CD4-positive, alpha-beta T cell (primary cell): ENCODE data around the gene BHLHE41. TPM values are rescaled to one million over a fixed set of nuclear protein-coding genes. Genes with fewer than 3 reads are reported as not detected.

Source experiments
- ATAC-seq: fragments of 200-7000 bp; cut with Tn5 transposase; one replicate; pipeline ENCODE4 v1.10.0; 2022; ENCODE audit warnings: mild to moderate bottlenecking; ENCODE audit not compliant: poor library complexity
- CTCF ChIA-PET: fragments of 350-600 bp; sonication (Branson Sonifier 250); formaldehyde crosslinking; loops from one replicate; lab custom pipeline; 2021; ENCODE audit warnings: antibody characterized with exemption, inconsistent platforms; lab: Charles Lee
- POLR2A ChIA-PET: fragments of 350-600 bp; sonication (Branson Sonifier 250); formaldehyde crosslinking; loops from one replicate; lab custom pipeline; 2021; ENCODE audit warnings: antibody characterized with exemption, inconsistent platforms; lab: Charles Lee
- DNase-seq, 14 experiments: peaks; one replicate each; pipeline ENCODE4 v3.0.0-alpha.2; 2013 to 2020; ENCODE audit warnings: mixed read lengths in 2 of 14
- H3K27ac ChIP-seq, 2 donors: one replicate each; pipeline versions ENCODE4 v1.5.1 to v1.7.0; 2013; ENCODE audit warnings: low read length in 2 of 2, low read depth in 1 of 2, mild to moderate bottlenecking in 1 of 2
- H3K27me3 ChIP-seq, 2 experiments: 1 replicate in 1 of 2; 2 replicates in 1 of 2; pipeline versions ENCODE4 v1.6.1 to v1.7.0; 2013; ENCODE audit warnings: low read length in 2 of 2, control low read depth in 1 of 2, mild to moderate bottlenecking in 1 of 2, moderate library complexity in 1 of 2; ENCODE audit not compliant: insufficient read depth in 2 of 2, control insufficient read depth in 1 of 2
- H3K36me3 ChIP-seq: one replicate; pipeline ENCODE4 v1.6.1; 2013; ENCODE audit warnings: low read length, control low read depth; ENCODE audit not compliant: insufficient read depth
- H3K4me1 ChIP-seq: one replicate; pipeline ENCODE4 v1.6.1; 2013; ENCODE audit warnings: low read length, control low read depth; ENCODE audit not compliant: insufficient read depth
- H3K4me3 ChIP-seq: one replicate; pipeline ENCODE4 v1.5.1; 2013; ENCODE audit warnings: mild to moderate bottlenecking, low read length, moderate library complexity
- H3K9me3 ChIP-seq, 2 experiments: 1 replicate in 1 of 2; 2 replicates in 1 of 2; pipeline versions ENCODE4 v1.6.1 to v1.7.0; 2013; ENCODE audit warnings: low read length in 2 of 2, mild to moderate bottlenecking in 2 of 2, control low read depth in 1 of 2, moderate library complexity in 1 of 2; ENCODE audit not compliant: control insufficient read depth in 1 of 2, insufficient read depth in 1 of 2
- H3K27ac Mint-ChIP-seq: one replicate; pipeline ENCODE4 v1.8.0; 2020; ENCODE audit warnings: mixed read lengths
- H3K27me3 Mint-ChIP-seq: one replicate; pipeline ENCODE4 v1.8.0; 2021; ENCODE audit warnings: mixed read lengths
- H3K36me3 Mint-ChIP-seq: one replicate; pipeline ENCODE4 v1.8.0; 2021; ENCODE audit warnings: low read depth, mixed read lengths
- H3K4me1 Mint-ChIP-seq: one replicate; pipeline ENCODE4 v1.8.0; 2021; ENCODE audit warnings: low read depth, mixed read lengths
- H3K4me3 Mint-ChIP-seq: one replicate; pipeline ENCODE4 v1.8.0; 2020; ENCODE audit warnings: mild to moderate bottlenecking, mixed read lengths
- H3K9me3 Mint-ChIP-seq: one replicate; pipeline ENCODE4 v1.8.0; 2020; ENCODE audit warnings: mixed read lengths
- CTCF ChIP-seq: fragments of 200-600 bp; IDR thresholded peaks from one replicate; pipeline ENCODE4 v1.8.0; 2022; ENCODE audit warnings: antibody characterized with exemption, mild to moderate bottlenecking
- intact Hi-C, 2 experiments: fragments of 100-400 bp; cut with DNase I in 1 of 2; cut with micrococcal nuclease in 1 of 2; formaldehyde crosslinking; loops; one replicate each; pipeline versions ENCODE4 v1.15.1 to v1.9.0; 2023 to 2025; cut with DNase I, micrococcal nuclease
- total RNA-seq, 174 experiments: library from RNA in 2 of 174; stranded (reverse) in 2 of 174; gene quantifications; one replicate each; pipeline ENCODE4 v1.2.3 and lab custom pipeline; 2021 to 2026

Gene BHLHE41
- total RNA-seq, 2 experiments from 2014 or later: not detected

GRCh38 chr12:26172013-26172412 lies 47.2 kb upstream of the BHLHE41 start:
- no peak overlapping the region for H3K4me3 Mint-ChIP-seq
- H3K27me3 Mint-ChIP-seq: peaks cover 35% of the 10 kb centered on the region
- no peak for DNase-seq
- Histone ChIP-seq H3K27ac (no peak overlapping the region), H3K4me3 (no peak overlapping the region), H3K4me1 (no peaks in the 10 kb centered on the region), H3K27me3 (no peaks in the 10 kb centered on the region), H3K9me3 (no peaks in the 10 kb centered on the region), H3K36me3 (no peaks in the 10 kb centered on the region)
- intact Hi-C loops: no loop called here
- TF ChIP-seq CTCF: no peak
- H3K9me3 Mint-ChIP-seq: no peaks in the 10 kb centered on the region
- POLR2A ChIA-PET: no interaction called here
- no peaks in the 10 kb centered on the region for H3K4me1 Mint-ChIP-seq
- H3K27ac Mint-ChIP-seq: no peak overlapping the region
- no peak for ATAC-seq
- no peaks in the 10 kb centered on the region for H3K36me3 Mint-ChIP-seq
- CTCF ChIA-PET: no interaction called here

GRCh38 chr12:26164118-26164517 lies 39.3 kb upstream of the BHLHE41 start:
- H3K36me3 ChIP-seq: no peaks in the 10 kb centered on the region
- ATAC-seq: no peak

GRCh38 chr12:26162905-26163304 lies 38.1 kb upstream of the BHLHE41 start:
- Histone ChIP-seq H3K4me3 (no peak overlapping the region), H3K9me3 (no peaks in the 10 kb centered on the region), H3K27me3 (no peaks in the 10 kb centered on the region), H3K4me1 (no peaks in the 10 kb centered on the region), H3K27ac (no peak overlapping the region), H3K36me3 (no peaks in the 10 kb centered on the region)
- no peak overlapping the region for H3K4me3 Mint-ChIP-seq
- CTCF ChIA-PET: no interaction called here
- no peak for TF ChIP-seq CTCF
- ATAC-seq (no peak), DNase-seq (no peak)
- H3K36me3 Mint-ChIP-seq: no peaks in the 10 kb centered on the region
- H3K4me1 Mint-ChIP-seq: no peaks in the 10 kb centered on the region
- no peak overlapping the region for H3K27ac Mint-ChIP-seq
- H3K27me3 Mint-ChIP-seq: peaks cover 41% of the 10 kb centered on the region
- intact Hi-C loops: no loop called here
- H3K9me3 Mint-ChIP-seq: no peaks in the 10 kb centered on the region
- POLR2A ChIA-PET: no interaction called here

More at GRCh38 chr12:26164118-26164517, 39.3 kb upstream of the BHLHE41 start:
- Mint-ChIP-seq H3K36me3 (no peaks in the 10 kb centered on the region), H3K4me3 (no peak overlapping the region), H3K9me3 (no peaks in the 10 kb centered on the region), H3K27ac (no peak overlapping the region), H3K4me1 (no peaks in the 10 kb centered on the region), H3K27me3 (peaks cover 53% of the 10 kb centered on the region)
- TF ChIP-seq CTCF: no peak
- no peaks in the 10 kb centered on the region for H3K27me3 ChIP-seq
- H3K4me3 ChIP-seq: no peak overlapping the region
- H3K27ac ChIP-seq: no peak overlapping the region
- H3K4me1 ChIP-seq: no peaks in the 10 kb centered on the region
- ChIA-PET POLR2A (no interaction called here), CTCF (no interaction called here)
- no peak for DNase-seq
- H3K9me3 ChIP-seq: no peaks in the 10 kb centered on the region
- intact Hi-C loops: no loop called here
